Osteocyte (in vitro differentiated cells): ENCODE data around the gene C9orf85. TPM values are rescaled to one million over a fixed set of nuclear protein-coding genes. Genes with fewer than 3 reads are reported as not detected.

Experiments used
- DNase-seq: peaks from one replicate; pipeline ENCODE4 v3.0.0; 2021; ENCODE audit warnings: mixed read lengths; ENCODE audit not compliant: unreplicated experiment; ENCODE audit errors: extremely low spot score
- H3K27ac Mint-ChIP-seq: one replicate; pipeline ENCODE4 v1.8.0; 2021; ENCODE audit warnings: mild to moderate bottlenecking, mixed read lengths; ENCODE audit not compliant: unreplicated experiment
- H3K27me3 Mint-ChIP-seq: one replicate; pipeline ENCODE4 v1.8.0; 2021; ENCODE audit warnings: mixed read lengths; ENCODE audit not compliant: unreplicated experiment
- H3K36me3 Mint-ChIP-seq: one replicate; pipeline ENCODE4 v1.8.0; 2021; ENCODE audit warnings: mixed read lengths; ENCODE audit not compliant: unreplicated experiment
- H3K4me1 Mint-ChIP-seq: one replicate; pipeline ENCODE4 v1.8.0; 2021; ENCODE audit warnings: mixed read lengths; ENCODE audit not compliant: unreplicated experiment
- H3K4me3 Mint-ChIP-seq: one replicate; pipeline ENCODE4 v1.8.0; 2021; ENCODE audit warnings: mild to moderate bottlenecking, moderate library complexity, mixed read lengths; ENCODE audit not compliant: unreplicated experiment
- H3K9me3 Mint-ChIP-seq: one replicate; pipeline ENCODE4 v1.8.0; 2021; ENCODE audit warnings: mixed read lengths; ENCODE audit not compliant: unreplicated experiment
- total RNA-seq: library from RNA; stranded (reverse); gene quantifications from 2 replicates; pipeline ENCODE4 v1.2.1, GENCODE V29; 2021
- TF ChIP-seq, protein P1 (sequence below): fragments of 200-600 bp; sonication (generic); IDR thresholded peaks from 2 replicates; pipeline ENCODE4 v1.5.0; 2021; ENCODE audit warnings: antibody characterized with exemption, mild to moderate bottlenecking, moderate library complexity

C9orf85 gene
- total RNA-seq, 1 donor from 2014 or later = 10.8 TPM

DNA sequence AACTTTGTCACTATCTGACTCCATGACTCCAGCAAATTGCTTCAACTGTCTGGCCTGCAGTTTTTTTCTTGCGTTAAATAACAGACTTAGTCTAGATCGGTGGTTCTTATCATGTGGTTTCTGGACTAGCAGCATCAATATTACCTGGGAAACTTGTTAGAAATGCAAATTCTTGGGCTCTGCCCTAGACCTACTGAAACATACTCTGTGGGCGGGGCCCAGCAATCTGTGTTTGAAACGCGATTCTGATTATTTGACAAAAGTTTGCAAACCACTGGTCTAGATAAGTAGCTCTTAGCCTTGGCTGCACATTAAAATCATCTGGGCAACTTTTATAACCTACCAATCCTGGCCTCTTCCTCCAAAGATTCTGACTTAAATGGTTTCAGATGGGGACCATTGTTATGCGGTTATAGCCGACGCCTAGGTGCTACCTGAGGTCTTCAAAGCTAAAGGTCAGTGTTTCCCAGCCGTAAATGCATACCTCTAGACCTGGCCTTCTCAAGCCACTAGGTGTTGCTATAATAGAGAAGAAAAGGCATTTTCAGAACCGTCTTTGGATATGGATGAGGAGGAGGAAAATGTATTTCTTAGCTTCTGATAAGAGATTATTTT, 74.0 kb downstream of the C9orf85 start:
- TF ChIP-seq, protein P1, sequence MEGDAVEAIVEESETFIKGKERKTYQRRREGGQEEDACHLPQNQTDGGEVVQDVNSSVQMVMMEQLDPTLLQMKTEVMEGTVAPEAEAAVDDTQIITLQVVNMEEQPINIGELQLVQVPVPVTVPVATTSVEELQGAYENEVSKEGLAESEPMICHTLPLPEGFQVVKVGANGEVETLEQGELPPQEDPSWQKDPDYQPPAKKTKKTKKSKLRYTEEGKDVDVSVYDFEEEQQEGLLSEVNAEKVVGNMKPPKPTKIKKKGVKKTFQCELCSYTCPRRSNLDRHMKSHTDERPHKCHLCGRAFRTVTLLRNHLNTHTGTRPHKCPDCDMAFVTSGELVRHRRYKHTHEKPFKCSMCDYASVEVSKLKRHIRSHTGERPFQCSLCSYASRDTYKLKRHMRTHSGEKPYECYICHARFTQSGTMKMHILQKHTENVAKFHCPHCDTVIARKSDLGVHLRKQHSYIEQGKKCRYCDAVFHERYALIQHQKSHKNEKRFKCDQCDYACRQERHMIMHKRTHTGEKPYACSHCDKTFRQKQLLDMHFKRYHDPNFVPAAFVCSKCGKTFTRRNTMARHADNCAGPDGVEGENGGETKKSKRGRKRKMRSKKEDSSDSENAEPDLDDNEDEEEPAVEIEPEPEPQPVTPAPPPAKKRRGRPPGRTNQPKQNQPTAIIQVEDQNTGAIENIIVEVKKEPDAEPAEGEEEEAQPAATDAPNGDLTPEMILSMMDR = no peak
- no peak overlapping the region for H3K27ac Mint-ChIP-seq
- H3K27me3 Mint-ChIP-seq = no peaks in the 10 kb centered on the region
- H3K9me3 Mint-ChIP-seq = no peaks in the 10 kb centered on the region
- H3K36me3 Mint-ChIP-seq = no peaks in the 10 kb centered on the region
- DNase-seq = no peak
- H3K4me1 Mint-ChIP-seq = peaks cover 5% of the 10 kb centered on the region
- no peak overlapping the region for H3K4me3 Mint-ChIP-seq

DNA sequence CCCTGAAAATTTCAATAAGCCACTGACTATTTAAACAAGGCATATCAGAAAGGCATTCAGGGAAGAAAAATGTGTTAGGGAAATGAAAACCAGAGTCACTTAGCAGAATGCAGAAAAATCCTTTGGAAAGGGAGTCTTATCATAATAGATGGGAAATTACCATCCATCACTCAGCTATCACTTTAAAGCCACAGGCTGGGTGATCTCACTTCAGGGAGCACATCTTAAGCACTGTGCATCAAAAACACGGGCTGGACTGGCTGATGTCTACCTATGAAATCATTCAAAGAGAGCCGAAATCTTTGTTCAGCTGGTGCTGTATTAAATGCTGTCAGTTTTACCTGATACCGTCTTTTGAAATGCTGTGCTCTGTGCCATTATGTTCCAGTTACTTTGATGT, 75.5 kb downstream of the C9orf85 start:
- Mint-ChIP-seq H3K36me3 (no peaks in the 10 kb centered on the region), H3K27me3 (no peaks in the 10 kb centered on the region), H3K4me3 (no peak overlapping the region), H3K27ac (no peak overlapping the region), H3K4me1 (peaks cover 5% of the 10 kb centered on the region), H3K9me3 (no peaks in the 10 kb centered on the region)
- no peak for DNase-seq
- TF ChIP-seq, protein P1 = no peak

DNA sequence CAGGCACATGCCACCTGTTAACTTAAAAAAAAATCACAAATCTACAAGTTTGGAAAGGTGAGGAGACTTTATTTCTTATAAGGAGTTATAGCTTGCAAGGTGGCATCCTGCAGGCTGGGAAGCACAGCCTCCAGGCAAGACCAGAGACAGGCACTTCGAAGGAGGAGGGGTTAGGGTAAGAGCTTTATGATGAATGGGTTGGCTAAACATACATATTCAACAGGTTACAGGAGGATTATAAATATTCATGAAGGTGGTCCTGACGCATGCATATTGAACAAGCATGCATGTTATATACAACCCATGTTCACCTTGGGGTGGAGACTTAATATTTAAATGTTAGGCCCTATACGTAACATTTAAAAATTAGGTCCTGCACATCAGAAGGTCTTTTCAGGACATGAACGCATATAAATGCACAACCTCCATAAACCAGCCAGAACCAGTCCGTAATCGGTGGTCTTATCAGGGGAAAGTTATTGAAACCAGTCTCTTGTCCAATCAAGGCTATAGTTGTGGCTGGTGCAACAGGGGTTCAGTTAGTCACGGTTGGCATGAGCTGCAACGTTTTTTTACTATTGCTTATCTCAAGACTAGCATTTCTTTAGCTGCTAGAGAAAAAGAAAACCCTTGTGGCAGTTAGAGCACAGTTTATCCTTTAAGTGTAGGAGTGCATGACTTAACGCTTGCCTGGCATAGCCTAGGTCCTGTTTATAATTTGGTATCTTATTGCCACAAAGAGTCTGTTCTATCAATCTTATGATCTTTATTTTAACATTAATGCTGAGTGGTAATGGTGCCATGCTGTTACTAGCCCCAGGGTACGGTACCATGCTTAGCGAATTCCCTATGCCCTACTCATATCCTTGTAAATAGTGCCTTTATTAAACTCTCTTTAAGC, 76.3 kb downstream of the C9orf85 start:
- Mint-ChIP-seq H3K36me3 (no peaks in the 10 kb centered on the region), H3K27me3 (no peaks in the 10 kb centered on the region), H3K27ac (no peak overlapping the region), H3K4me1 (peaks cover 5% of the 10 kb centered on the region), H3K4me3 (no peak overlapping the region), H3K9me3 (no peaks in the 10 kb centered on the region)
- TF ChIP-seq, protein P1 = no peak
- DNase-seq = no peak

- Mint-ChIP-seq H3K9me3 (no peaks in the 10 kb centered on the region), H3K4me3 (no peak overlapping the region), H3K36me3 (no peaks in the 10 kb centered on the region), H3K4me1 (no peaks in the 10 kb centered on the region), H3K27me3 (no peaks in the 10 kb centered on the region), H3K27ac (no peak overlapping the region)
- DNase-seq = no peak
- TF ChIP-seq, protein P1 = no peak
Observed at GRCh38 chr9:71990466-71990865, 79.0 kb downstream of the C9orf85 start.

DNA sequence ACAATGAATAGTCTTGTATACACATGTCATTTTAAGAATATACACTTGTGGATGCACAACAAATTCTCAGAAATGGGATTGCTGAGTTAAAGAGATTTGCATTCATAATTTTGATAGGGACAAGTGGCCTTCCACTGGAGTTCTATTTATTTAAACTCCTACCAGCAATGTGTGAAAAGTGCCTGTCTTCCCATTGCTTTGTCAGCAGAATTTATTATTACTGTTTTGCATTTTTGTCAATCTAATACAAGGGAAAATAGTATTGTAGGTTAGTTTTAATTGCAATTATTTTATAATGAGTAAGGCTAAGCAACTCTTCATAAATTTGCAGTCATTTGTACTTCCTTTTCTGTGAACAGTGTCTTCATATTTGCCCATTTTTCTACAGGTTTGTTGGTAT, 94.0 kb downstream of the C9orf85 start:
- Mint-ChIP-seq H3K9me3 (no peaks in the 10 kb centered on the region), H3K36me3 (no peaks in the 10 kb centered on the region), H3K27ac (no peak overlapping the region), H3K4me3 (no peak overlapping the region), H3K4me1 (no peaks in the 10 kb centered on the region), H3K27me3 (no peaks in the 10 kb centered on the region)
- DNase-seq = no peak
- TF ChIP-seq, protein P1 = no peak
